NCI-H526 (cell line): Measurements from ENCODE around the gene HMOX2.

Source experiments
- DNase-seq, 2 experiments: peaks; one replicate each; lab custom pipeline; 2025; lab: John Stamatoyannopoulos, UW

HMOX2 gene

GRCh38 chr16:4525069-4525468 lies 48.9 kb downstream of the HMOX2 start:
- no peak for DNase-seq

DNA sequence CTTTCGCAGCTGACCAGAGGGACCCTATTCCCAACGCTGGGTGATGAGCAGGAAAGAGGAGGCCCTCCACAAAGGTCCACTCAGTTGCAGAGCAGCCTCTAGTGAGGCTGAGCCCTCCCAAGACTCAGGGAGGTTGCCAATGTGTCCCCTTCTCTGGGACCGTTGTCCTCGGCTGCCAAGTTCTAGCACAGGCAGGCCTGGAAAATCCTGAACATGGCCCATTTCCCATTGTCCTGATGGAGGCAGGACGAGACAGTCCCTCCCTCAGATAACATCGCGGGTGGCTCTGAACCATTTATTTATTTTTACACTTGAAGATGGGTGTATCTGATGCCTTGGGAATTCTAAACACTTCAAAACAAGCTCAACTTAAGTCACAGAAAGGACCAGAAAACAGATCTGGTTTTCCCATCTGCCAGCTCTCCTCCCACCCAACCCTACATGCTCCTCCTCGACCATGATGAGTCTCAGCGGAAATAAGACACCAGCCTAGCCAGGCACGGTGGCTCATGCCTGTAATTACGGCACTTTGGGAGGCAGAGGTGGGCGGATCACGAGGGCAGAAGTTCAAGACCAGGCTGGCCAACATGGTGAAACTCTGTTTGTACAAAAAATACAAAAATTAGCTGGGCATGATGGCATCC lies 49.6 kb downstream of the HMOX2 start:
- no peak for DNase-seq

- no peak for DNase-seq
Measured at GRCh38 chr16:4529085-4530060, 53.2 kb downstream of the HMOX2 start.

- no peak for DNase-seq
Measured at GRCh38 chr16:4531811-4532210, 55.6 kb downstream of the HMOX2 start.

GRCh38 chr16:4532238-4532637 lies 56.0 kb downstream of the HMOX2 start:
- DNase-seq, result no peak

DNA sequence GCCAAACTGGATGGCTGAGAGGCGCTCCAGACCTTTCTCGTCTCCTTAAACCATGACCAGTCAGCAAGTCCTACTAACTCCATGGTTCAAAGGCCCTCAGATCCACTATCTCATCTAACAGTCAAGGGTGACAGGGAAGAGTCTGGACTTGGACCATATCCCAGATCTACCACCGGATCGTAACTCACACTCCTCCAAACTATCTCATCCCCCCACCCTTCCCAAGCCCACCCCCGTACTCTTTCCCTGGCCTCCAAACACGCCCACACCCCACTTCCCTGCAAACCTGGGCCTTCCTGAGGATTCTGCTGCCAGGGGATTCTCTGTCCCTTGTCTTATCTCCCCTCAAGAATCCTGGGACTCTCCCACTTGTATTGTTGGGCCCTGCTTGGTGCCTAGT lies 57.3 kb downstream of the HMOX2 start:
- DNase-seq, result no peak

GRCh38 chr16:4534151-4534790 lies 58.1 kb downstream of the HMOX2 start:
- no peak for DNase-seq

- no peak for DNase-seq
Measured at GRCh38 chr16:4535627-4536108, 59.5 kb downstream of the HMOX2 start.

- no peak for DNase-seq
Measured at GRCh38 chr16:4536391-4537106, 60.4 kb downstream of the HMOX2 start.

GRCh38 chr16:4537376-4538343 lies 61.5 kb downstream of the HMOX2 start:
- peak in 1 of 2 experiments; percentile 46 for DNase-seq

DNA sequence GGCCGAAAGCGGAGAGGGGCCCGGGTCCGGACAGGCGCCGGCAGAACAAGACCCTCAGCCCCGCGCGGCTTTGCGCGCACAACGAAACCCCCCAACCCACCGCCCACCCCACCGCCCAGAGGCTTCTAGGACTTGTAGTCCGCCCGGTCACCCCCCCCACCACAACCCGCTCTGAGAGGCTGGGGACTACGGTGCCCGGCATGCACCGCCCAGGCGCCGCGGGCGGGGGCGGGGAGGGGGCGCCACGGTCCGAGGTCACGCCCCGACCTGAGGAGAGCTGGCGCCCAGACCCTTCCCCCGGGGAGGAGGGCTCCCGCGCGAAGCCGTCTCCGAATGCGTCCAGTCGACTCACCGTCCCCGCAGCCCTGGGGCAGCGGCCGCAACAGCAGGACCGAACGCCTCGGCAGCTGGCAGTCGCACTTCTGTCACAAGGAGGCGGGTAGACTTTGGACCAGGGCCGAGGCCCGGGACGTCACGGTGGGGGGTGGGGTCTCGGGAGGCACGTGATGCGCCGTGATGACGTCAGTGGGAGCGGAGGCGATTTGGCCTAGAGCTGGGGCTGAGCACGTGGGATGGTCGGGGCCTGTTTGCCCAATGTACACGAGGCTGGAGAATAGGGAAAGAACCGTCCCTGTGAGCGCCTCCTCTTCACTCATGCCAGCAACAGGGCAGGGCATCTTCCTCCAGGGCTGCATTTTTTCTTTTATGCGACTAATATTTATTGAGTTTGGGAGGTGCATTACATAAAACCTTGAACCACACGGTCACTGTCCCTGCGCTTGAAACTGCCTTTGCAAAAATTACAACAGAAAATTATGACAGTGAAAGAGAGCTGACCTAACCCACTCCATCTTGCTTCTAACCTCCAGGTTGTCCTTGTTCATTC lies 62.4 kb downstream of the HMOX2 start, which contains the start of gene CDIP1:
Gene CDIP1 (minus strand): TSS at position 424 of the 886 bp plus-strand sequence. CDS start 24,643 bp downstream, outside the sequence.
- DNase-seq, result peak; percentile 82 to 94

DNA sequence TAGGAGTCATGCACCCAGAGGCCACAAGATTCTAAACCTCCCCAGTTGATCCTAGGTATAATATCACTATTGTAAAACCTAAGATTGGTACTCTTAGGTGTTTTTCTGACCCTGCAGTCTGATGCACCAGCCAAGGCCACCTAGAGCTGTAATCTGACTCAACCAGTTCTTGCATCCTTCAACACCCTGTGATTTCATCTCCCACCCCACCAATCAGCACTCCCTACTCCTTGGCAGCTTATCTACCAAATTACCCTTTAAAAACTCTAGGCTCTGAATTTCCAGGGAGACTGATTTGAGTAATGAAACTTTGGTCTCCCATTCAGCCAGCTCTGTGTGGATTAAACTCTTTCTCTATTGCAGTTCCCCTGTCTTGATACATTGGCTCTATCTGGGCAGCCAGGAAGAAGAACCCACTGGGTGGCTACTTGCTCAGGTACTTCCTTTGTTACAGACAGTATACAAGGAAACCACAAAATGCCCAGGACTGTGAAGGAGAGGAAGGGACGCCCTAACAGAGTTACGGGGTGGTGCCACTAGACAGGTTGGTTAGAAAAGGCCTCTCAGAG lies 63.6 kb downstream of the HMOX2 start:
- no peak for DNase-seq

GRCh38 chr16:4544473-4544872 lies 68.3 kb downstream of the HMOX2 start:
- DNase-seq, result no peak

GRCh38 chr16:4548124-4548523 lies 71.9 kb downstream of the HMOX2 start:
- DNase-seq, result no peak

- DNase-seq, result no peak
Measured at GRCh38 chr16:4550591-4550990, 74.4 kb downstream of the HMOX2 start.

DNA sequence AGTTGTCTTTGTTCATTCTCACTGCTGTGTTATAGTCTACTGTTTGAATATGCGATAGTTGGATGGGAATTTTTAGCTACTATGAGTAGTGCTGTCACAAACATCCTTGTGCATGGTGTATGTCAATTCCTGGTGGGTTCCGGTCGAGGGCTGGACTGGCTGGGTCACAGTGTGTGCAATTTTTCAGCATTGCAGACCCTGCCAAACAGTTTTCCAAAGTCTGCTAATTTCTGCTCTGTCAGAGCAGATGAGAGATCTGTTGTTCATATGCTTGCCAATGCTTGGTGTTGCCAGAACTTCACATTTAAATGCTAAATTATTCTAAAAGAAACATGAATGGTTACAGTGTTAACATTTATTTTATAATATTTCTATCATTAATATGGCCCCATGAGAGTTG lies 76.3 kb downstream of the HMOX2 start:
- no peak for DNase-seq

- no peak for DNase-seq
Measured at GRCh38 chr16:4556112-4556511, 79.9 kb downstream of the HMOX2 start, which contains the start of gene C16orf96. Gene C16orf96 (plus strand): TSS chr16:4556340. CDS start chr16:4556490, 150 bp downstream.

GRCh38 chr16:4556580-4556979 lies 80.4 kb downstream of the HMOX2 start:
- no peak for DNase-seq

GRCh38 chr16:4557973-4558372 lies 81.8 kb downstream of the HMOX2 start:
- DNase-seq, result no peak
